Hematopoietic multipotent progenitor cell treated with erythropoietin and hydrocortisone succinate and interleukin-3 and kit ligand, for 17 days (in vitro differentiated cells): ENCODE data around the gene EMP3.
A peak's percentile ranks its signal among the peaks of the same experiment; 100 is the strongest.
"Not testable (repeated sequence)": the region's sequence is repeated elsewhere in the genome, so short reads cannot be mapped to it uniquely, and the experiment has no call there.

Experiments used
- DNase-seq: peaks from one replicate; pipeline ENCODE4 v3.0.0-alpha.2; 2015; ENCODE audit warnings: low spot score

EMP3 gene

GRCh38 chr19:48348045-48348444 lies 22.7 kb downstream of the EMP3 start:
- no peak for DNase-seq

GRCh38 chr19:48348737-48349136 lies 23.4 kb downstream of the EMP3 start:
- no peak for DNase-seq

GRCh38 chr19:48350856-48351255 lies 25.5 kb downstream of the EMP3 start:
- no peak for DNase-seq

GRCh38 chr19:48351341-48351752 lies 26.0 kb downstream of the EMP3 start:
- DNase-seq, result peak; percentile 76

DNA sequence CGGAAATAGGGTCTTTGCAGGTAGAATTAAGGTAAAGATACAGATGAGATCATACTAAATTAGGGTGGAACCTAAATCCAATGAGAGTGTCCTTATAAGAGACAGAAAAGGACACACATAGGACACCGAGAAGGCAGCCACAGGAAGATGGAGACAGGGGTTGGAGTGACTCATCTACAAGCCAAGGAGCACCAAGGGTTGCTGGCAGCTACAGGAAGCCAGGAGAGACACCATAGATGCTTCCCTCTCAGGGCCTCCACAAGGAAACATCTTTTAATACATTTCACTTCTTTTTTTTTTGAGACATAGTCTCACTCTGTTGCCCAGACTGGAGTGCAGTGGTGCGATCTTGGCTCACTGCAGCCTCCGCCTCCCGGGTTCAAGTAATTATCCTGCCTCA lies 28.3 kb downstream of the EMP3 start:
- no peak for DNase-seq

DNA sequence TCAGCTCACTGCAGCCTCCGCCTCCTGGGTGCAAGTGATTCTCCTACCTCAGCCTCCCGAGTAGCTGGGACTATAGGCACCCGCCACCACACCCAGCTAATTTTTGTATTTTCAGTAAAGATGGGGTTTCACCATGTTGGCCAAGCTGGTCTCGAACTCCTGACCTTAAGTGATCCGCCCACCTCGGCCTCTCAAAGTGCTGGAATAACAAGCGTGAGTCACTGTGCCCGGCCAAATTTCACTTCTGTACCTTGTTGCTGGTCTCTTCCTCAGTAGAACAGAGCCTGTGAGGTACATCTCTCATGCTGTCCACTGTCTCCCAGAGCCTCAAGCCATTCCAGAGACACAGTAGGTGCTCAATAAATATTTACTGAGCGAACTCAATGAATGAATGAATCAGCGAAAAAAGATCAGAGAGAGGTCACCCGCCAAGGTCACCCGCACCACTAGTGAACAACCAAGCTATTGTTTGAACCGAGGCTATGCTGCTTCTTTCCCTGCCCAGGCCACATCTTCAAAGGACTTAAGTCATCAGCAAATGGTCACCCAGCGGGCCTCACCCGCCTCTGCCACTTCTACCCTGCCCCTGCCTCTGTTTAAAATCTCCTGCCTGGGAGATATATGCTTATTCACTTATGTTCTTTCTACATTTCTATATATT lies 29.1 kb downstream of the EMP3 start:
- DNase-seq, result no peak

DNA sequence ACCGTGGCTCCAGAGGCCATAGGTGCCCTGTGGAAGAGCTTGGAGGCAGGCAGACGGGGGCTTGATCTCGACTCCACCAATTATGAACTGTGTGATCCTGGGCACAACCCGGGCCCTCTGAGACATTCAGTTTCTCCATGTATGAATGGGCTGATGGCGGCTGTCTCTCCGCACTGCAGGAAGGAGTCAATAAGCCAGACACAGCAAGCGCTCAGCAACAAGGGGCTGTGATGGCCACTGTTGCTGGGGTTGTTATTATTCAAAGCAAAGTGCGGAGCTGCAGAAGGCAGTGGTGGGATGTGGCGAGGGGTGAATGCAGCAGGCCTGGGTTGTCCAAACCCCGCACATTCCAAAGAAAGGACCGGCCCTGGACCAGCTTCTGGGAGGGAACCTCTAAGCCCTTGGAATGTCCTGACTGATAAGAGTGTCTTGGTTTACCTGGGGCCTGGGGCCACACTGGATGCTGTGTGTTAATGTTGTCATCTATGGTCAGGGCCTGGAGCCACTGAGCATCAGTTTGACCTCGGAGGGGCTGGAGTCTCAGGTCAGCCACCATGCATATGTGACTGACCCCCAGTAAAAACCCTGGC lies 30.1 kb downstream of the EMP3 start:
- no peak for DNase-seq

- DNase-seq, result no peak
Observed at GRCh38 chr19:48359123-48359522, 33.8 kb downstream of the EMP3 start.

DNA sequence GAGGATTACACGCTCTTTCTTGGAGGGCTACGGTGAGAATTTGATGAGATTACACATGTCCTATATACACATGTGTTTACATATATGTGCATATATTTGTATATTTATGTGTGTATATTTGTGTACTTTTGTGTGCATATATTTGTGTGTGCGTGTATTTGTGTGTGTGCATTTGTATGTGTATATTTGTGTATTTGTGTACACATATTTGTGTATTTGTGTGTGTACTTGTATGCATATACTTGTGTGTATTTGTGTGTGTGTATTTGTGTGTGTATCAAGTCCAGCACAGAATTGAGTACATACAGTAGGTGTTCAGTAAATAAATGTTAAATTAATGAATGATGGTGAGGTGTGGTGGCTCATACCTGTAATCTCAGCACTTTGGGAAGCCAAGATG lies 36.6 kb downstream of the EMP3 start:
- DNase-seq, result no peak

DNA sequence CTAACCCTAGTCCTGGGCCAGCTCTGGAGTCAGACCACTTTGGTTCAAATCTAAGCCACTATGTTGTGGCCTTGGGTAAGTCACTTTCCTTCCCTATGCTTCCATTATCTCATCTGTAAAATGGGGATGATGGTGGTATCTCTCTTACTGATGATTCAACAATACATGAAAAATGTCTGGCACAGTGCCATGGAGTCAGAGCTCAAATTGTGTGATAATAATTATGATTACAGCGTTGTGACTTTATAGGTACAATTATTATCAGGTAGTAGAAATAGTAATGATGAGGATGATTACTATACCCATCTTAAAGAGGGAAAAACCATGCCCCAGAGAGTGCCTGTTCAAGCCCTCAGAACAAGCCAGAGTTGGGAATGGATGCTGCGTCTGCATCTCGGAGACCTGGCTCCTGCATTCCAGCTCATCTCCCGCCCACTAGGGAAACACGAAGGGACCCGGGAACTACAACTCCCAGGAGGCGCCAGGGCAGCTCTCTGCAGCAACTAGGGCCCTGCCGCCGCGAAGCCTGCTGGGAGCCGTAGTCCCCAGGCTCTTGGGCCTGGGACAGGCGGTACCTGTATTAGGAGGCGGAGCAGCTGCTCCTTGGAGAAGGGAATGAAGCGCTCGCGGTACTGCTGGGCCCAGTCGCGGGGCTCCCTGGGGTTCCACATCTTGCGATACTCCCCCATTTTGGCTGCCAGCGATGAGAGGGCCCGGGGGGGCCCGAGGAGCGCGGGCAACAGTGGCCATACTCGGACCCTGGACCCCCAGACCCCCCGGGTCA lies 37.6 kb downstream of the EMP3 start:
- DNase-seq, result peak; percentile 93

- no peak for DNase-seq
Observed at GRCh38 chr19:48363500-48363809, 38.1 kb downstream of the EMP3 start.

- DNase-seq, result peak; percentile 99
Observed at GRCh38 chr19:48363810-48364597, 38.7 kb downstream of the EMP3 start, which contains the start of the genes SYNGR4 and TMEM143. TSS of gene SYNGR4 (plus strand) at chr19:48364367. CDS start at chr19:48365843, 1,476 bp downstream. TSS of gene TMEM143 (minus strand) at chr19:48363940. CDS start at chr19:48363920, 20 bp downstream.

DNA sequence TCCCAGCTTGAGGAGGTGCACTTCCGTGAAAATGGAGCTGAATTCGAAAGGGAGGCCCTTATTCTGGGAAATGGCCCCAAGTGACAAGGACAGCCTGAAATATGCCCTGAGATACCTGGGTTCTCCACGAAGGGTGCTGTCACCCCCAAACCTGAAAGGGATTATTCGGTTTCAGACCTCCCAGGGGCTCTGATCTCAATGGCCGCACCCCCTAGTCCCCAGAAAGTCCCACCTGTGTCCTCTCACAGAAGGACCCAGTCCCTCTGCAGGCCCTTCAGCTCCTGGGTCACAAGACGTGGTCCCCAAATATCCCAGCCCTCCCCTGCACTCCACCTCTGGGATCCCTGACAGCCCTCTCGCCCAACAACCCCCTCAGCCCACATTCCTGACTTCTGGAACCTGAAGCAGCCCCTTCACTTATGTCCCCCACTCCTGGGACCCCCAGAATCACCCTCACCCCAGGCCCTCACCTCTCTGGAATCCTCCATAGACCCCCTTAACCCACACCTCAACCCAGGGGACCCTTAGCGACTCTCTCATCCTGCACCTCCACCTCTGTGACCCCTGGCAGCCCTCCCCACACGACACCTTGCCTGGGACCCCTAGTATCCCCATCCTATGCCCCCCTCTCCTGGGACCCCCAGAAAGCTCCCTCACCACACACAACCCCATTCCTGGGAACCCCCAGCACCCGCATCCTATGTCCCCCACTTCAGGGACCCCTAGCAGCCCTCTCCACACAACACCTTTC lies 39.4 kb downstream of the EMP3 start:
- no peak for DNase-seq

GRCh38 chr19:48365602-48366001 lies 40.2 kb downstream of the EMP3 start:
- no peak for DNase-seq

DNA sequence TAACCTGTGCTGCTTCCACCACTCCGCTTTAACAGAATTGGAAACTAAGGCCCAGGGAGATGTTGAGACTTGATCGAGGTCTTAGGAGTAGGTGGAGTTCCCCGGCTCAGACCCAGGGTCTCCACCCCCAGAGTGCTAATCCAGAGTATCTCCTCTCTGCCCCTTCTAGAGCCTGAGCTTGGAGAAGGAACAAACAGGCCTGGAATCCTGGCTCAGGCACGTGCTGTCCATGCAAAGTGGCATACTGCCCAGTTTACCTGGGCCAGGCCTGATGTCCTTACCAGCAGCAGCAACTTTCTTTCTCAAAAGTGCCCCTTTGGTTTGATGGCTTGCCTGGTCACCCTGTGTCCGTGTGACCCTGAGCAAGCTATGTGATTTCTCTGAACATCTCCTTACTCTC lies 42.5 kb downstream of the EMP3 start:
- no peak for DNase-seq

- no peak for DNase-seq
Observed at GRCh38 chr19:48368936-48369335, 43.6 kb downstream of the EMP3 start.

GRCh38 chr19:48370955-48371354 lies 45.6 kb downstream of the EMP3 start:
- DNase-seq, result no peak

DNA sequence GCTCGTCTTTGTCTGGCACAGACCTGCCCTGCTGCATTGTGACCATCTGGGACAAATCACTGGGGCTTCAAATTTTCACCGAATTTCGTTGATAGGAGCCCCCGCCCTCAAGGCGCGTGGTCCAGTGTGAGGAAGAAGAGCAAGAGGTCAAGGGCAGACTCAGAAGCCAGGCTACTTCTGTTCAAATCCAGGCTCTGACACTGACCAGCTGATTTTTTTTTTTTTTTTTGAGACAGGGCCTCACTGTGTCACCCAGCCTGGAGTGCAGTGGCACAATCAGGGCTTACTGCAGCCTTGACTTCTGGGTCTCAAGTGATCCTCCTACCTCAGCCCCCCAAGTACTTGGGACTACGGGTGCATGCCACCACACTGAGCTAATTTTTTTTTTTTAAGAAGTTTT lies 46.0 kb downstream of the EMP3 start:
- DNase-seq, result no peak

- not testable (repeated sequence) for DNase-seq
Observed at GRCh38 chr19:48371771-48372170, 46.4 kb downstream of the EMP3 start.

GRCh38 chr19:48372904-48373303 lies 47.6 kb downstream of the EMP3 start:
- no peak for DNase-seq

GRCh38 chr19:48373567-48373966 lies 48.2 kb downstream of the EMP3 start:
- no peak for DNase-seq

DNA sequence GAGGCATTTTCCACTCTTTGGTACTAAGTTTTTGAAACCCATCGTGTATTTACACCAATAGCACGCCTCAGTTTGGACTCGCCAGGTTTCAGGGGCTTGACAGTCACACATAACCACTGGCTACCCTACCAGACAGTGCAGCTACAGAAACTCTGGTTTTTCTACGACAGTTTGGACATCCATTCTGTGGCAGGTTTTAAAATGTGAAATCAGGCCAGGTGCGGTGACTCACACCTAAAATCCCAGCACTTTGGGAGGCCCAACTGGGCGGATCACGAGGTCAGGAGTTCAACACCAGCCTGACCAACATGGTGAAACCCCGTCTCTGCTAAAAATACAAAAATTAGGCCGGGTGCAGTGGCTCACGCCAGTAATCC lies 52.8 kb downstream of the EMP3 start:
- no peak for DNase-seq
